GM19238 (cell line): Measurements from ENCODE around the gene RRAGB.
"Not testable (repeated sequence)": the region's sequence is repeated elsewhere in the genome, so short reads cannot be mapped to it uniquely, and the experiment has no call there.

ENCODE experiments used
- DNase-seq: peaks from one replicate; pipeline ENCODE4 v3.0.0; 2011; ENCODE audit warnings: low spot score; ENCODE audit not compliant: insufficient read length

RRAGB gene

GRCh38 chrX:55767100-55767499, 49.6 kb downstream of the RRAGB start:
- no peak for DNase-seq

GRCh38 chrX:55774419-55774818, 56.9 kb downstream of the RRAGB start:
- DNase-seq: not testable (repeated sequence)

GRCh38 chrX:55777596-55777995, 60.0 kb downstream of the RRAGB start:
- no peak for DNase-seq

- no peak for DNase-seq
Observed at GRCh38 chrX:55778322-55778721, 60.8 kb downstream of the RRAGB start.

GRCh38 chrX:55783723-55784122, 66.2 kb downstream of the RRAGB start:
- DNase-seq: no peak

GRCh38 chrX:55787063-55787462, 69.5 kb downstream of the RRAGB start:
- DNase-seq: no peak

- no peak for DNase-seq
Observed at GRCh38 chrX:55787727-55788126, 70.2 kb downstream of the RRAGB start.

GRCh38 chrX:55794405-55794804, 76.9 kb downstream of the RRAGB start:
- DNase-seq: no peak

- DNase-seq: no peak
Observed at GRCh38 chrX:55796496-55796895, 78.9 kb downstream of the RRAGB start.

GRCh38 chrX:55801811-55802210, 84.3 kb downstream of the RRAGB start:
- DNase-seq: no peak
